IMR-90 (cell line): ENCODE results near the gene ALKBH7. TPM values are rescaled to one million over a fixed set of nuclear protein-coding genes. Genes with fewer than 3 reads are reported as not detected.
A peak's percentile ranks its signal among the peaks of the same experiment; 100 is the strongest.
"Not testable (repeated sequence)": the region's sequence is repeated elsewhere in the genome, so short reads cannot be mapped to it uniquely, and the experiment has no call there.

Source experiments
- ATAC-seq: fragments of 200-7000 bp; cut with Tn5 transposase; 2 replicates; pipeline ENCODE4 v1.9.1; 2020; ENCODE audit warnings: low read depth, mild to moderate bottlenecking, moderate library complexity
- BruUV-seq: library from RNA; stranded (reverse); fragments of 400-500 nt; replicated peaks from 2 replicates; lab custom pipeline; 2021; lab: Mats Ljungman, UMichigan
- CTCF ChIA-PET: fragments of 300-600 bp; formaldehyde crosslinking; extraction: SDS; loops from one replicate; lab custom pipeline; 2021; ENCODE audit warnings: antibody characterized with exemption; lab: Yijun Ruan, JAX
- POLR2A ChIA-PET: fragments of 300-600 bp; sonication (Branson Sonifier 250); formaldehyde crosslinking; loops from one replicate; lab custom pipeline; 2022; ENCODE audit warnings: antibody characterized with exemption; ENCODE audit not compliant: unreplicated experiment; lab: Charles Lee
- DNase-seq: peaks from one replicate; pipeline ENCODE4 v3.0.0; 2013
- H2AFZ ChIP-seq: replicated peaks from 2 replicates; pipeline ENCODE3; 2013; ENCODE audit warnings: low read length, mild to moderate bottlenecking; ENCODE audit not compliant: poor library complexity
- H2AK5ac ChIP-seq: 2 replicates; pipeline ENCODE4 v1.6.1; 2013; ENCODE audit warnings: low read depth, low read length, inconsistent platforms
- H2AK9ac ChIP-seq: replicated peaks from 2 replicates; pipeline ENCODE3; 2013; ENCODE audit warnings: mild to moderate bottlenecking, low read depth, low read length, moderate library complexity; ENCODE audit not compliant: poor library complexity
- H2BK120ac ChIP-seq: 2 replicates; pipeline ENCODE4 v1.6.1; 2013; ENCODE audit warnings: low read depth, low read length, inconsistent platforms
- H2BK15ac ChIP-seq: 3 replicates; pipeline ENCODE4 v1.6.1; 2013; ENCODE audit warnings: low read depth, low read length, inconsistent platforms
- H2BK20ac ChIP-seq: 2 replicates; pipeline ENCODE4 v1.6.1; 2013; ENCODE audit warnings: low read depth, mild to moderate bottlenecking, inconsistent platforms, low read length, moderate library complexity
- H2BK5ac ChIP-seq: 2 replicates; pipeline ENCODE4 v1.6.1; 2013; ENCODE audit warnings: mild to moderate bottlenecking, low read depth, low read length, inconsistent platforms; ENCODE audit not compliant: poor library complexity, severe bottlenecking
- H3K14ac ChIP-seq: replicated peaks from 2 replicates; pipeline ENCODE4 v1.6.1; 2013; ENCODE audit warnings: low read depth, low read length, inconsistent platforms
- H3K18ac ChIP-seq: 2 replicates; pipeline ENCODE4 v1.6.1; 2013; ENCODE audit warnings: low read depth, low read length, control low read depth
- H3K23ac ChIP-seq: 2 replicates; pipeline ENCODE4 v1.6.1; 2013; ENCODE audit warnings: low read depth, low read length, inconsistent platforms
- H3K27ac ChIP-seq: 2 replicates; pipeline ENCODE4 v1.5.1; 2013; ENCODE audit warnings: mild to moderate bottlenecking, control low read depth, low read length; ENCODE audit not compliant: insufficient read depth
- H3K27me3 ChIP-seq: 2 replicates; pipeline ENCODE4 v1.6.1; 2013; ENCODE audit warnings: low read length; ENCODE audit not compliant: control insufficient read depth, insufficient read depth
- H3K36me3 ChIP-seq: 2 replicates; pipeline ENCODE4 v1.6.1; 2013; ENCODE audit warnings: low read length, mixed read lengths; ENCODE audit not compliant: control insufficient read depth, insufficient read depth
- H3K4ac ChIP-seq: 2 replicates; pipeline ENCODE4 v1.6.1; 2013; ENCODE audit warnings: low read depth, low read length, inconsistent platforms
- H3K4me1 ChIP-seq: 2 replicates; pipeline ENCODE4 v1.6.1; 2013; ENCODE audit warnings: low read length, mixed read lengths; ENCODE audit not compliant: control insufficient read depth, insufficient read depth
- H3K4me2 ChIP-seq: 2 replicates; pipeline ENCODE4 v1.6.1; 2013; ENCODE audit warnings: low read depth, mild to moderate bottlenecking, control low read depth, low read length, moderate library complexity
- H3K4me3 ChIP-seq: 2 replicates; pipeline ENCODE4 v1.5.1; 2013; ENCODE audit warnings: low read depth, mild to moderate bottlenecking, control low read depth, low read length, moderate library complexity; ENCODE audit not compliant: insufficient read depth
- H3K56ac ChIP-seq: 2 replicates; pipeline ENCODE4 v1.6.1; 2013; ENCODE audit warnings: low read length, inconsistent platforms; ENCODE audit not compliant: insufficient read depth; ENCODE audit errors: extremely low read depth
- H3K79me1 ChIP-seq, 2 experiments: 2 replicates each; pipeline ENCODE4 v1.6.1; 2013; ENCODE audit warnings: low read length in 2 of 2, inconsistent platforms in 1 of 2, low read depth in 1 of 2
- H3K9ac ChIP-seq: 2 replicates; pipeline ENCODE4 v1.6.1; 2013; ENCODE audit warnings: low read depth, low read length, control low read depth
- H3K9me1 ChIP-seq: 2 replicates; pipeline ENCODE4 v1.6.1; 2013; ENCODE audit warnings: low read length, inconsistent platforms; ENCODE audit not compliant: insufficient read depth
- H3K9me3 ChIP-seq: 2 replicates; pipeline ENCODE4 v1.6.1; 2013; ENCODE audit warnings: low read length; ENCODE audit not compliant: control insufficient read depth, insufficient read depth
- H4K20me1 ChIP-seq: 2 replicates; pipeline ENCODE4 v1.6.1; 2013; ENCODE audit warnings: low read length, inconsistent platforms; ENCODE audit not compliant: insufficient read depth
- H4K5ac ChIP-seq: 2 replicates; pipeline ENCODE4 v1.6.1; 2013; ENCODE audit warnings: mild to moderate bottlenecking, low read depth, low read length, control low read depth
- H4K8ac ChIP-seq, 2 experiments: 2 replicates each; pipeline ENCODE4 v1.6.1; 2013; ENCODE audit warnings: low read depth in 2 of 2, low read length in 2 of 2, control low read depth in 1 of 2, inconsistent platforms in 1 of 2
- H4K91ac ChIP-seq: 2 replicates; pipeline ENCODE4 v1.6.1; 2013; ENCODE audit warnings: low read depth, low read length, inconsistent platforms; ENCODE audit not compliant: insufficient read depth
- CTCF ChIP-seq: conservative IDR thresholded peaks from 2 replicates; pipeline ENCODE4 v1.5.1; 2012; ENCODE audit warnings: mild to moderate bottlenecking, low read depth, low read length, improper control_type of control experiment
- MXI1 ChIP-seq: IDR thresholded peaks from 2 replicates; pipeline ENCODE4 v1.6.1; 2012; ENCODE audit warnings: low read depth, mild to moderate bottlenecking, low read length, moderate library complexity, borderline replicate concordance
- RAD21 ChIP-seq: IDR thresholded peaks from 2 replicates; pipeline ENCODE4 v1.6.1; 2012; ENCODE audit warnings: low read length, improper control_type of control experiment
- SMC3 ChIP-seq: fragments of 150-350 bp; IDR thresholded peaks from 2 replicates; pipeline ENCODE4 v1.6.1; 2016; ENCODE audit warnings: low read depth, mild to moderate bottlenecking, antibody characterized with exemption, low read length, moderate library complexity
- WGBS, 2 experiments: methylation state at CpG; one replicate each; pipeline versions ENCODE4 v1.1.5 to v1.1.7; 2013; ENCODE audit warnings: missing lambda C conversion rate in 2 of 2; ENCODE audit not compliant: insufficient read length in 1 of 2; ENCODE audit errors: extremely low coverage in 2 of 2; 5-methylcytosine and 5-hydroxymethylcytosine counted together
- dilution Hi-C: fragments of 300-500 bp; cut with HindIII; formaldehyde crosslinking; loops from one replicate; pipeline ENCODE4 v1.14.3; 2018; ENCODE audit warnings: low sequenced_read_pairs; ENCODE audit not compliant: unreplicated experiment
- in situ Hi-C: fragments of 300-500 bp; cut with MboI; formaldehyde crosslinking; loops from 3 replicates; pipeline ENCODE4 v1.14.3; 2019; ENCODE audit warnings: low sequenced_read_pairs, inconsistent platforms, mixed read lengths
- intact Hi-C: fragments of 100-400 bp; cut with micrococcal nuclease; formaldehyde crosslinking; loops from 2 replicates; pipeline ENCODE4 v1.10.0; 2022
- polyA plus RNA-seq, 3 experiments: library from polyadenylated mRNA; depleted of rRNA; stranded (reverse); fragments of >200 nt; gene quantifications; 2 replicates each; pipeline ENCODE4 v1.2.3, GENCODE V29; 2012; ENCODE audit warnings: low replicate concordance in 1 of 3
- total RNA-seq: library from RNA; depleted of rRNA; stranded (reverse); fragments of >200 nt; gene quantifications from 2 replicates; pipeline ENCODE4 v1.2.3, GENCODE V29; 2012

The ALKBH7 gene
- total and polyA plus RNA-seq, 2 of the 4 experiments (the other 2 are of a cell fraction) = 9.3 to 22.5 TPM

DNA sequence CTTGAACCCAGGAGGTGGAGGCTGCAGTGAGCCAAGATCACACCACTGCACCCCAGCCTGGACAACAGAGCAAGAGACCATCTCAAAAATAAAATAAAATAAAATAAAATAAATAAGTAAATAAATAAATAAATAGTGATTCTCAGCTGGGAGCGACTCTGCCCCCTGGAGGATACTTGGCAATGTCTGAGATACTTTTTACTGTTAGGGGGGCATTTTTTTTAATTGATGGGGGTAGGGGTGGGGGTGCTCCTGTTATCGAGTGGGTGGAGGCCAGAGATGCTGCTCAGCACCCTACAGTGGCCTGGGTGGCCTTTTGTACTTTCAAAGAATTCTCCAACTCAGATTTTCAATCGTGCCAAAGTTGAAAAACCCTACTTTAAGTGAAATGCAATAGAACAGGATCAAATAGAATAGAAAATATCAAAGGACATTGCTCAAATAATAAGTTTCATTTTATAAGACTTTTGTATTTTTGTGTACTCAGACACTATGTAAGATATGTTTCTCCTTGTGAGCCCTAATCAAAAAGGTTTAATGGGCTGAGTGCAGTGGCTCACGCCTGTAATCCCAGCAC, 18.4 kb upstream of the ALKBH7 start:
- Histone ChIP-seq H2AFZ (no peak overlapping the region), H3K4me3 (no peak overlapping the region), H3K4me2 (no peak overlapping the region), H3K36me3 (no peaks in the 10 kb centered on the region), H3K14ac (no peak overlapping the region), H3K18ac (no peak overlapping the region), H2AK9ac (no peak overlapping the region), H3K4ac (no peak overlapping the region), H4K20me1 (no peaks in the 10 kb centered on the region), H2BK20ac (no peak overlapping the region), H3K9me3 (no peaks in the 10 kb centered on the region), H4K91ac (no peak overlapping the region), H2AK5ac (no peak overlapping the region), H3K79me1 (no peaks in the 10 kb centered on the region), H3K9me1 (no peaks in the 10 kb centered on the region), H3K4me1 (no peaks in the 10 kb centered on the region), H2BK120ac (no peak overlapping the region), H3K27ac (no peak overlapping the region), H4K8ac (no peak overlapping the region), H3K56ac (no peak overlapping the region), H2BK5ac (no peak overlapping the region), H3K23ac (no peak overlapping the region), H2BK15ac (no peak overlapping the region), H4K5ac (no peak overlapping the region), H3K27me3 (no peaks in the 10 kb centered on the region; the same call in 1 of the 2 replicates), H3K9ac (no peak overlapping the region)
- CTCF ChIA-PET = interaction anchor here (1.5 kb wide), 1 partner anchor 9 kb away, joined by 8 read pairs; no protein-coding TSS in a partner anchor
- intact Hi-C loops (loop anchor here (2.0 kb wide), 1 partner anchor 187 kb away; no protein-coding TSS in a partner anchor), in situ Hi-C loops (no loop called here), dilution Hi-C loops (no loop called here)
- 60% methylated on average over 1 of the region's 4 CpGs; no CpG with 5 or more reads in 1 of the 2 experiments for WGBS, 2 experiments
- BruUV-seq = no TSS peak
- TF ChIP-seq MXI1 (no peak), CTCF (peak; percentile 54), SMC3 (peak; percentile 44), RAD21 (peak; percentile 38)
- POLR2A ChIA-PET = interaction anchor here (0.7 kb wide), 1 partner anchor 71 kb away, joined by 4 read pairs; no protein-coding TSS in a partner anchor
- DNase-seq (no peak), ATAC-seq (peak; percentile 35; the same call in 1 of the 2 replicates)

GRCh38 chr19:6355321-6356040, 17.1 kb upstream of the ALKBH7 start:
- H3K36me3 ChIP-seq, H3K4me1 ChIP-seq, H3K9ac ChIP-seq, H3K27me3 ChIP-seq, H2AK9ac ChIP-seq, H3K4me2 ChIP-seq, H2BK5ac ChIP-seq, H3K56ac ChIP-seq, H4K20me1 ChIP-seq, H3K4ac ChIP-seq, H3K23ac ChIP-seq, H4K5ac ChIP-seq, H4K91ac ChIP-seq, H3K18ac ChIP-seq, H2BK120ac ChIP-seq, H4K8ac ChIP-seq, ATAC-seq, H3K4me3 ChIP-seq, H3K9me1 ChIP-seq, CTCF ChIA-PET, H2AK5ac ChIP-seq, BruUV-seq, dilution Hi-C loops, H3K79me1 ChIP-seq, in situ Hi-C loops, H3K14ac ChIP-seq, DNase-seq, H3K27ac ChIP-seq, POLR2A ChIA-PET, H3K9me3 ChIP-seq, H2AFZ ChIP-seq, H2BK15ac ChIP-seq, H2BK20ac ChIP-seq: not testable (repeated sequence)
- no CpG with 5 or more reads among the region's 46 CpGs for WGBS, 2 experiments
- intact Hi-C loops = loop anchor here (2.0 kb wide), 1 partner anchor 189 kb away; no protein-coding TSS in a partner anchor
